ENCODE results near the gene TBK1. TPM values are rescaled to one million over a fixed set of nuclear protein-coding genes. Genes with fewer than 3 reads are reported as not detected.
"Not testable (repeated sequence)": the region's sequence is repeated elsewhere in the genome, so short reads cannot be mapped to it uniquely, and the experiment has no call there.

TBK1 gene
- total RNA-seq, 3 donors from 2014 or later: 16.2 to 23.0 (median 17.9) TPM

DNA sequence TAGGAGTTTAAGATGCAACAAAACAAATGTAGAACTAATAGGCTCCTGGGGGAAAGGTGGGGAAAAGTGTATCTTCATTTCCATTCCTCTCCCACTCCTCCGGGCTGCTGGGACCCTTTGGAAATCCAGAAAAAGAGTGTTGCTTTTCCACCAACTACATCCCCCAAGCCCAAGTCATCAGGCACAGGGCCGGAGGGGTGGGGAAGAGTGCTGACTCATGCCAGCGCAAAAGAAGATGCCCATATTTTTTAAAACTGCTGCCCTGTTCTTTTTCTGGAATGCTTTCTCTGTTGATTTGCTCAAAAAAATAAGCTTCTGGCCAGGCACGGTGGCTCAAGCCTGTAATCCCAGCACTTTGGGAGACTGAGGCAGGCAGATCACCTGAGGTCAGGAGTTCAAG lies 70.9 kb downstream of the TBK1 start:
- no peaks in the 10 kb centered on the region for H3K9me3 ChIP-seq
- ATAC-seq: no peak
- H3K4me1 ChIP-seq (ENCODE audit: low read depth): no peaks in the 10 kb centered on the region
- H3K36me3 ChIP-seq (ENCODE audit: low read depth): no peaks in the 10 kb centered on the region
- intact Hi-C loops (cut with DNase I, micrococcal nuclease): no loop called here
- no peak for TF ChIP-seq CTCF (IDR thresholded peaks at IDR 0.05)
- no peak for DNase-seq
- no peak overlapping the region for H3K4me3 ChIP-seq

GRCh38 chr12:64523565-64524444 lies 71.9 kb downstream of the TBK1 start:
- H3K4me3 ChIP-seq; intact Hi-C loops (cut with DNase I, micrococcal nuclease); ATAC-seq; H3K36me3 ChIP-seq (ENCODE audit: low read depth); DNase-seq; H3K9me3 ChIP-seq; H3K4me1 ChIP-seq (ENCODE audit: low read depth): not testable (repeated sequence)

DNA sequence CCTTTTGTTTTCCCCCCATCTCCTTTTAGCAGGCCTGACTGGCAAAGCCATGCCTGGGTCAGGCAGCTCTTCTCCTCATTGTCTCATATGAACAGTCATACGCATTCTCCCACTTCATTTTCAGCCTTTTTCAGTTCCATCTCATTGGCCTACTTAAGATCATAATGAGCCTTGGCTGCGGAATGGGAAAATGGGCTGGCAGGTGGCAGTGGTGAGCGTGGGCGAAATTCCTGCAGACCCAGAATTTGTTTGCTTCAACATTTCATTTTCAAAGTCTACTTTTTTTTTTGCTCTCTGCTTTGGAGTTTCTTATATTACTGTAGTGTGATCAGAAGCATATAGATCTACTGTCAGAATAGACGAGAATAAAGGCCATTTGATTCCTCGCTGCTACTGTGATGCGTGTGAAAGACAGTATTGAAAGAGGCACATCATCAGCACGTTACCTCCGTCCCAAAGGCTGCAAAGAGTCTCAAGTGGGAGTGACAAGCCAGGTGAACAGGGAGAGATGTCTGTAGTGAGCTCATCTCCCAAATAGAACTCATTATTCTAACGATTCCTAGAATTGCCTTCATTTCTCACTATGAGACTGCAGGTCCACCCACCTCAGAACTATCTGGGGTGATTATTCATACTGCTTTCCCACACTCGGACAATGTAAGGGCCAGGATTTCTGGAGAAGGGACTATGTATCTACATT lies 73.7 kb downstream of the TBK1 start:
- Histone ChIP-seq H3K36me3 (ENCODE audit: low read depth) (no peaks in the 10 kb centered on the region), H3K9me3 (no peaks in the 10 kb centered on the region), H3K4me3 (no peak overlapping the region), H3K4me1 (ENCODE audit: low read depth) (no peaks in the 10 kb centered on the region)
- DNase-seq (no peak), ATAC-seq (no peak)
- no peak for TF ChIP-seq CTCF (IDR thresholded peaks at IDR 0.05)
- intact Hi-C loops (cut with DNase I, micrococcal nuclease): no loop called here

DNA sequence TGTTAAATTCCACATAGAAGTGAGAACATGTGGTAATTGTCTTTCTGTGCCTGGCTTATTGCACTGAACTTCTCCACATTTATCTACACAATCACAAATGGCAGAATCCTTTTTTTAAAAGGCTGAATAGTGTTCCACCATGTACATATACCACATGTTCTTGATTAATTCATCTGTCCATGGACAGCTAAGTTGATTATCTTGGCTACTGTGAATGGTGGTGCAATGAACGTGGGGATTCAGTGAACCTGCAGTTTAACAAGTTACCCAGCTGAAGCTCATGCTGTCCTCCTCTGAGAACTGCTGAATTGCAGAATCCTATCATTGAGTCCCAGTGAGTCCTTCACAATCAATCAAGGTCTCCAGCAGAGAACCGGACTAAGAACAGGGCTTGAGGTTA lies 74.9 kb downstream of the TBK1 start:
- Histone ChIP-seq H3K4me3 (no peak overlapping the region), H3K36me3 (ENCODE audit: low read depth) (no peaks in the 10 kb centered on the region), H3K9me3 (no peaks in the 10 kb centered on the region), H3K4me1 (ENCODE audit: low read depth) (no peaks in the 10 kb centered on the region)
- no peak for TF ChIP-seq CTCF (IDR thresholded peaks at IDR 0.05)
- ATAC-seq (no peak), DNase-seq (no peak)
- intact Hi-C loops (cut with DNase I, micrococcal nuclease): no loop called here

DNA sequence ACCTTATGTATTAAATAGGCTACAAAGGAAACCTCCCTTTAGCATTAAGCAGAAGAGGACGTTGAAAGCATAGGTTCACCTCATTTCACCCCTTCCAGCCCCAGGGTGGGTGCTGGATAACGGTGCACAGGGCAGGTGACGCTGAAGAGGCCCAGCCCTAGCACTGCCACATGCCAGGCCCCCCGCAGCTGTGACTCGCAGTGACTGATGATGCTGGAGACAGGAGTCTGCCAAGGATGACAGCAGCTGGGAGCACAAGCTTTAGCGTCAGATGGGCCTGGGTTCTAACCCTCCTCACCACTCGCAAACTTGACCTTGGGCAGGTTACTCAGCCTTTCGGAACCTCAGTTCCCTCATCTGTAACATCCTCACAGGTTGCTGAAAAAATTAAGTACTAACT lies 76.7 kb downstream of the TBK1 start:
- Histone ChIP-seq H3K9me3 (no peaks in the 10 kb centered on the region), H3K4me3 (no peak overlapping the region), H3K4me1 (ENCODE audit: low read depth) (no peaks in the 10 kb centered on the region), H3K36me3 (ENCODE audit: low read depth) (no peaks in the 10 kb centered on the region)
- no peak for TF ChIP-seq CTCF (IDR thresholded peaks at IDR 0.05)
- intact Hi-C loops (cut with DNase I, micrococcal nuclease): no loop called here
- no peak for DNase-seq
- no peak for ATAC-seq

DNA sequence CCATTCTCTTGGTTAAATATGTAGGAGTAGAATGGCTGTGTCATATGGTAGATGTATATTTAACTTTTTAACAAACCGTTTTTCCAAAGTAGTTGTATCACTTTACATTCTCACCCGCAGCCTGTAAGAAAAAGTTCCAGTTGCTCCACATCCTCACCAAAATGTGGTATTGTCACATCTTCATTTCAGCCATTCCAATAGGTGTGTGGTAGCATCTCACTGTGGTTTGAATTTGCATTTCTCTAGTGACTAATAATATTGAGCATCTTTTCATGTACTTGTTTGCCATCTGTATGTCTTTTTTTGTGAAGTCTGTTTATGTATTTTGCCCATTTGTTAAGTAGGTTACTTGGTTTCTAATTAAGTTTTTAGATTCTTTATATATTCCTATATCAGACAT lies 78.6 kb downstream of the TBK1 start:
- ATAC-seq: no peak
- no peak for TF ChIP-seq CTCF (IDR thresholded peaks at IDR 0.05)
- Histone ChIP-seq H3K4me3 (no peak overlapping the region), H3K9me3 (no peaks in the 10 kb centered on the region), H3K36me3 (ENCODE audit: low read depth) (no peaks in the 10 kb centered on the region), H3K4me1 (ENCODE audit: low read depth) (no peaks in the 10 kb centered on the region)
- no peak for DNase-seq
- intact Hi-C loops (cut with DNase I, micrococcal nuclease): no loop called here
